ENCODE results near the gene PRAC2.

PRAC2 gene

DNA sequence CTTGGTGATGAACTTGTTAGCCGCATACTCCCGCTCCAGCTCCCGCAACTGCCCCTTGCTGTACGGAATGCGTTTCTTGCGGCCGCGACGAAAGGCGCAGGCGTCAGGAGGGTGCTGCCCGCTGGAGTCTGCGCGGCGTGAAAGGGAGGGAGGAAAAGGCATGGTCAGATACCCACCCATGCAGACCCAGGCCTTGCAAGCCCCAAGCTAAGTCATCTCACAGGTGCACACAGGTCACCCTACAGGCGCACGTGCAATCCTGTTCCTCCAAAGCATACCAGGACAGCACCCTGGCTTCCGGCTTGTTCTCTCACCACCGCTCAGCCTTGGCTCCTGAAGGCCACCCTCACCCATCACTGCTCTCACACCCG lies 3.9 kb downstream of the PRAC2 start:
- Histone ChIP-seq H3K36me3 (no peaks in the 10 kb centered on the region), H3K27ac (no peak overlapping the region), H3K4me3 (ENCODE audit: low read depth in 1 of 2, low read length in 1 of 2) (no peak overlapping the region), H3K27me3 (peaks cover 100% of the 10 kb centered on the region), H3K9me3 (no peaks in the 10 kb centered on the region), H3K4me1 (ENCODE audit: control insufficient read depth in 1 of 2, insufficient read depth in 1 of 2, low read depth in 1 of 2, low read length in 1 of 2) (peaks cover 0 to 11% of the 10 kb centered on the region in 2 experiments)
- TF ChIP-seq, protein P1, sequence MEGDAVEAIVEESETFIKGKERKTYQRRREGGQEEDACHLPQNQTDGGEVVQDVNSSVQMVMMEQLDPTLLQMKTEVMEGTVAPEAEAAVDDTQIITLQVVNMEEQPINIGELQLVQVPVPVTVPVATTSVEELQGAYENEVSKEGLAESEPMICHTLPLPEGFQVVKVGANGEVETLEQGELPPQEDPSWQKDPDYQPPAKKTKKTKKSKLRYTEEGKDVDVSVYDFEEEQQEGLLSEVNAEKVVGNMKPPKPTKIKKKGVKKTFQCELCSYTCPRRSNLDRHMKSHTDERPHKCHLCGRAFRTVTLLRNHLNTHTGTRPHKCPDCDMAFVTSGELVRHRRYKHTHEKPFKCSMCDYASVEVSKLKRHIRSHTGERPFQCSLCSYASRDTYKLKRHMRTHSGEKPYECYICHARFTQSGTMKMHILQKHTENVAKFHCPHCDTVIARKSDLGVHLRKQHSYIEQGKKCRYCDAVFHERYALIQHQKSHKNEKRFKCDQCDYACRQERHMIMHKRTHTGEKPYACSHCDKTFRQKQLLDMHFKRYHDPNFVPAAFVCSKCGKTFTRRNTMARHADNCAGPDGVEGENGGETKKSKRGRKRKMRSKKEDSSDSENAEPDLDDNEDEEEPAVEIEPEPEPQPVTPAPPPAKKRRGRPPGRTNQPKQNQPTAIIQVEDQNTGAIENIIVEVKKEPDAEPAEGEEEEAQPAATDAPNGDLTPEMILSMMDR (IDR thresholded peaks at IDR 0.05): no peak

DNA sequence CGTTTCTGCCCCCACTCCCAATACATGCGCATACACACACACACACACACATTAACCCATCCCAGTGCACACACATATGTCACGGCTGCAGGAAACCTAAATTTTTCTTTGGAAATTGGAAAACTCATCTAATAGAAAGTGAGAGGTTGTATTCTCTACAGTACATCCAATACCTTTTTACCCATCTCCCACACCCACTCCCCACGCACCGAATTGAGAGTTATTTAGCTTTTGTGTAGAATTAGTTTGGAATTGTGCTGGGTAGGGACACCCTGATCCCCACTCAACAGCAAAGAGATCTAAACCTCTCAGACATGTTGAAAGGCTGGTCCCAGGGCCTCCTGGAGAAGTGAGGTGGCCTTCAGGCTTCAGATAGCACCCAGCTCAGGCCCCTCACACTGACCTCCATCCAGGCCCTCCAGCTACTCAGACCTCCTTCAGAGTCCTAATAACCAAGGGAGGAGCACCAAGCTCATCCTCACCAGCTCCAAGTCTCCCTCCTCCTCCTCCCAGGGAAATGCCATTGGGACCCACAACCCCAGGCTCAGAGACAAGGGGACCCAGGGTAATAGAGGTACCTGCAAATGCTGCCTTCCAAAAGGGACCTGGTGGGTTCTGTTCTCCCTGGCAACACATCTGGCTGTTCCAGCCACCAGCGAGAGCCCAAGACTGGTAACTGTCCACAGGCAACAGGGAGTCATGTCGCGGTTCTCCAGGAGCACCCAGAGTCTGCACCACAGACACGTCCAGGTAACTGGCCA lies 4.6 kb downstream of the PRAC2 start:
- H3K27me3 ChIP-seq: peaks cover 100% of the 10 kb centered on the region
- H3K4me1 ChIP-seq (ENCODE audit: control insufficient read depth in 1 of 2, insufficient read depth in 1 of 2, low read depth in 1 of 2, low read length in 1 of 2): peaks cover 0 to 11% of the 10 kb centered on the region in 2 experiments
- H3K9me3 ChIP-seq: no peaks in the 10 kb centered on the region
- no peak overlapping the region for H3K4me3 ChIP-seq (ENCODE audit: low read depth in 1 of 2, low read length in 1 of 2)
- H3K36me3 ChIP-seq: no peaks in the 10 kb centered on the region
- TF ChIP-seq, protein P1 (IDR thresholded peaks at IDR 0.05): no peak
- H3K27ac ChIP-seq: no peak overlapping the region

DNA sequence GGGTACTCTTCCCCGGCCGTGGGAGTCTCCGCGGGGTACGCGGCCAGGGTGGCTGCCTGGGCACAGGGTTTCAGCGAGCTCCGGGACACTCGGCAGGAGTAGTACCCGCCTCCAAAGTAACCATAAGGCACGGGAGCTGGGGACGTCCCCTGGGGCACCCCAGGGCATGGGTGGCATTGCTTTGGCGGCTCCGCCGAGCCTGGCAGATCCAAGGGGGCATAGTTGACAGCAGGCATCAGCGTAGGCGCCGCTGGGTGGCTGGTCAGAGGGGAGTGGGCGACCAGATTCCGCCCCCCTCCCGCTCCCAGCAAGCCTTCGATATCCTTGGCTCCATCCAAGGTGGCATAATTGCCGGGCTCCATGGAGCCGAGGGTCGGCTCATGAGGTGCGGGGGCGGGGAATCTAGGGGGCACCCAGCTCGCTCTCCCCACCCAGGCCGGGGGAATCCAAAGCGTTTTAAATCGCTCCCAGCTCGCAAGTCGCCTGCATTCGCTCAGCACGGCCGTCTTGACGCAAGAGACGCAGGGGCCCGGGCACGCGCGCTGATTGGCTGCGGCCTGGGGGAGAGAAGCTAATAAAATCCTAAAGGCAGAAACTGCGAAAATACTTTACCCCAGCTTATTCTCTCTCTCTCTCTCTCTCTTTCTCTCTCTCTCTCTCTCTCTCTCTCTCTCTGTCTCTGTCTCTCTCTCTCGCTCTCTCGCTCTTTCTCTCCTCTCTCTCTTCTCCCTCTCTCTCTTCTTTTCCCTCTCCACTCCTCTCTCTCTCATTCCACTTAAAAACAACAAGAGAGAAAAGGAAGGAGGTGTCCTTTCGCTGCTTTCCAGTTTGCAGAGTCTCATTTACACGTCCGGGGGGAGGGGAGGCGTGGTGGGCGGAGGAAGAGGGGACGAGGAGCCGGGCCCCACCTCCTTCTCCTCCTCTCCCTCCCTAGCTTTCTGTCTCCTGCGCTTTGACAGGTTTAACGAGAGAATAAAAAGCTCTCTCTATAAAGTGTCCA lies 5.5 kb downstream of the PRAC2 start, which contains the start of gene HOXB13:
TSS of gene HOXB13 (minus strand) at position 519 of the 1,000 bp plus-strand sequence. CDS start at position 362, 157 bp downstream.
- peaks cover 0 to 10% of the 10 kb centered on the region in 2 experiments for H3K4me1 ChIP-seq (ENCODE audit: control insufficient read depth in 1 of 2, insufficient read depth in 1 of 2, low read depth in 1 of 2, low read length in 1 of 2)
- TF ChIP-seq, protein P1 (IDR thresholded peaks at IDR 0.05): no peak
- no peaks in the 10 kb centered on the region for H3K9me3 ChIP-seq
- no peak within 1 kb of the TSS for H3K27ac ChIP-seq
- H3K27me3 ChIP-seq: peaks cover 100% of the 10 kb centered on the region
- H3K4me3 ChIP-seq (ENCODE audit: low read depth in 1 of 2, low read length in 1 of 2): no peak within 1 kb of the TSS
- H3K36me3 ChIP-seq: no peaks in the 10 kb centered on the region

DNA sequence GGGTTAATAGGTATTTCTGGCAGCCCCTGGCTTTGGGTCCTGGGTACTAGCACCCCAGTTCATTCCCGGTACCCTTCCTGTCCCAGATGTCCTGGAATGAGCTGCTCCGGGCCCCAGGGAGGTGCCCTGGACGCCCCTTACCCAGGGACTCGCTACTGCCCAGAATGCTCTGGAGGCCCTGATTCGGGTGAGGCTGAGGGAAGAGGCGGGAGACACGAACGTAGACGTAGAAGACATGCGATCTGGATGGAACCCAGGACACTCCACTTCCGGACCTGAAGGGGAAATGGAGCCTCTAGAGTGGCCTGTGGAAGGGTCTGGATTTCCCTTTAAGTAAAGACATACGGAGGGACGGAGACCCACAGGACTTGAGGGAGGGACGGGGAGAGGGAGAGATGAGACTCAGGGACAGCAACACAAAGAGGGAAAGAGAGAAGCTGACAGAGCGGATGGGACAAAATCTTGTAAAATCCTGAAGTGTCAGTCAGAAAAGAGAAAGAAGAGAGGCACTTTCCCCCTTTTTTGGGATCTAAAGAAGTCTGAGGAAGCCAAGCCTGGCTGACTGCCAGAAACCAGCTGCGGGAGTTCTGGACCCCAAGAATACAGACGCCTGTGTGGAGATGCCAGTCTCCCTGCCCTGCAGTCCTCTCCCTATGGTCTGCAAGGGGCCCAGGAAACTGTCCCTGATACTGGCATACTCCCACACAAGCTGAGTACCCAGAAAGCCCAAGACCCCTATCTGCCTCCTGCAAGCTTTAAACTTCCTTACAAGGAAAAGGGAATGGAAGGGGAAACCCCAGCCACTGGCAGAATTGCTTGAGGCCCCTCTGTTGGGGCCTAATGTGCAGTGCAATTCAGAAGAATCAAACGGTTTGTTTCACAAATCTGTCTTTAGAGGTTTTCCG lies 6.6 kb downstream of the PRAC2 start:
- Histone ChIP-seq H3K4me1 (ENCODE audit: control insufficient read depth in 1 of 2, insufficient read depth in 1 of 2, low read depth in 1 of 2, low read length in 1 of 2) (peaks cover 0 to 1% of the 10 kb centered on the region in 2 experiments), H3K4me3 (ENCODE audit: low read depth in 1 of 2, low read length in 1 of 2) (no peak overlapping the region), H3K36me3 (no peaks in the 10 kb centered on the region), H3K27me3 (peaks cover 100% of the 10 kb centered on the region), H3K9me3 (no peaks in the 10 kb centered on the region), H3K27ac (no peak overlapping the region)
- TF ChIP-seq, protein P1 (IDR thresholded peaks at IDR 0.05): no peak

DNA sequence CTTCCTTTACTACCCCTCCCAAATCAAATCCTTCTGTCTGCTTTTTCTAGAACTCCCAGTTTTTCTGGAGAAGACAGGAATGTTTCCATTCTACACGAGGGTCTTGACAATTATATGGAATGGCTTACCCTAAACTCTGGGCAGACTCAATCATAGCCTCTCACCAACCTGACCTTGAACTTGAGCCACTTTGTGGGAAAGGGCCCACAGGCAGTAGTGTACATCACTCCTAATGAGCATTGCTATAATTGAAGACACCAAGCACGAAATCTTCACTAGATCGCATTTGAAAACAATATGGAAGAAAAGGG lies 7.2 kb downstream of the PRAC2 start:
- TF ChIP-seq, protein P1 (IDR thresholded peaks at IDR 0.05): no peak
- Histone ChIP-seq H3K27me3 (peaks cover 100% of the 10 kb centered on the region), H3K36me3 (no peaks in the 10 kb centered on the region), H3K4me3 (ENCODE audit: low read depth in 1 of 2, low read length in 1 of 2) (no peak overlapping the region), H3K4me1 (ENCODE audit: control insufficient read depth in 1 of 2, insufficient read depth in 1 of 2, low read depth in 1 of 2, low read length in 1 of 2) (no peaks in the 10 kb centered on the region), H3K27ac (no peak overlapping the region), H3K9me3 (no peaks in the 10 kb centered on the region)
